SU-DHL-6 (cell line): ENCODE measurements around the gene SAG.

Experiments used
- CTCF ChIP-seq: fragments of 200-600 bp; sonication (generic); IDR thresholded peaks from one replicate; pipeline ENCODE4 v1.5.1; 2017; ENCODE audit warnings: antibody characterized with exemption, mild to moderate bottlenecking, low read length, moderate library complexity; ENCODE audit not compliant: insufficient read depth, poor library complexity, severe bottlenecking
- EZH2phosphoT487 ChIP-seq: fragments of 200-600 bp; sonication (generic), shearing (Covaris generic); conservative IDR thresholded peaks from 2 replicates; pipeline ENCODE4 v1.6.1; 2018; ENCODE audit warnings: mild to moderate bottlenecking, antibody characterized with exemption, low read length, moderate library complexity, mixed read lengths

GRCh38 chr2:233263045-233263570, 44.5 kb upstream of the SAG start:
- TF ChIP-seq CTCF (no peak), EZH2phosphoT487 (no peak)
